SKM-1 treated with dmso at 0.1 percent for 144 hours (cell line): ENCODE measurements around the gene LEMD1.

Experiments used
- DNase-seq: peaks from one replicate; lab custom pipeline; 2025; ENCODE audit not compliant: unreplicated experiment; lab: John Stamatoyannopoulos, UW

The LEMD1 gene

GRCh38 chr1:205335692-205336091, 86.2 kb downstream of the LEMD1 start:
- peak; percentile 75 for DNase-seq

GRCh38 chr1:205332015-205332791, 89.7 kb downstream of the LEMD1 start:
- DNase-seq = no peak
